ENCODE data around the gene SLC4A5. TPM values are rescaled to one million over a fixed set of nuclear protein-coding genes. Genes with fewer than 3 reads are reported as not detected.

Gene SLC4A5
- total RNA-seq, 1 donor from 2014 or later: 4.1 TPM

Other genes starting within 250 kb of the SLC4A5 start
- 23.8 and 24.8 TPM in 2 replicates for gene BOLA3, start 195.5 kb downstream of the SLC4A5 start, total RNA-seq
- 93.5 and 94.9 TPM in 2 replicates for gene MOB1A, start 164.5 kb downstream of the SLC4A5 start, total RNA-seq
- 64.9 and 71.2 TPM in 2 replicates for gene MTHFD2, start 144.8 kb downstream of the SLC4A5 start, total RNA-seq
- 178 and 195 TPM in 2 replicates for gene DCTN1, start 36.9 kb upstream of the SLC4A5 start, total RNA-seq
- 11.3 and 13.4 TPM in 2 replicates for gene C2orf81, start 78.2 kb upstream of the SLC4A5 start, total RNA-seq
- gene WDR54, start 78.3 kb upstream of the SLC4A5 start, total RNA-seq: 28.1 and 30.2 TPM in 2 replicates
- gene RTKN, start 98.5 kb upstream of the SLC4A5 start, total RNA-seq: 121 and 129 TPM in 2 replicates
- 46.8 and 51.0 TPM in 2 replicates for gene INO80B, start 111.7 kb upstream of the SLC4A5 start, total RNA-seq
- gene WBP1, start 115.0 kb upstream of the SLC4A5 start, total RNA-seq: 127 and 140 TPM in 2 replicates
- gene MOGS, start 122.0 kb upstream of the SLC4A5 start, total RNA-seq: 67.9 and 71.5 TPM in 2 replicates
- 61.3 and 64.1 TPM in 2 replicates for gene MRPL53, start 129.3 kb upstream of the SLC4A5 start, total RNA-seq
- 39.9 and 42.0 TPM in 2 replicates for gene CCDC142, start 139.6 kb upstream of the SLC4A5 start, total RNA-seq
- gene TTC31, start 139.7 kb upstream of the SLC4A5 start, total RNA-seq: 32.2 and 34.8 TPM in 2 replicates
- 7.3 and 9.3 TPM in 2 replicates for gene LBX2, start 156.2 kb upstream of the SLC4A5 start, total RNA-seq
- gene PCGF1, start 164.3 kb upstream of the SLC4A5 start, total RNA-seq: 23.3 and 24.4 TPM in 2 replicates
- 0.33 TPM in 1 of 2 replicates, not detected in the other for gene TLX2, start 171.0 kb upstream of the SLC4A5 start, total RNA-seq
- 1.5 and 1.7 TPM in 2 replicates for gene DQX1, start 182.8 kb upstream of the SLC4A5 start, total RNA-seq
- gene AUP1, start 186.3 kb upstream of the SLC4A5 start, total RNA-seq: 110 and 115 TPM in 2 replicates
- gene HTRA2, start 186.5 kb upstream of the SLC4A5 start, total RNA-seq: 35.9 and 41.9 TPM in 2 replicates
- gene LOXL3, start 210.5 kb upstream of the SLC4A5 start, total RNA-seq: 23.4 and 24.2 TPM in 2 replicates
- 18.5 and 20.9 TPM in 2 replicates for gene DOK1, start 211.3 kb upstream of the SLC4A5 start, total RNA-seq